WI38 (cell line): ENCODE measurements around the gene ZSWIM5.
"Not testable (repeated sequence)": the region's sequence is repeated elsewhere in the genome, so short reads cannot be mapped to it uniquely, and the experiment has no call there.

ENCODE experiments used
- H3K4me3 ChIP-seq: 2 replicates; pipeline ENCODE4 v1.5.1; 2011; ENCODE audit warnings: low read depth, mild to moderate bottlenecking, control low read depth, low read length
- CTCF ChIP-seq: IDR thresholded peaks from 2 replicates; pipeline ENCODE4 v1.5.1; 2012; ENCODE audit warnings: low read depth, mild to moderate bottlenecking, control low read depth, low read length

ZSWIM5 gene

GRCh38 chr1:45152126-45152525, 54.3 kb downstream of the ZSWIM5 start:
- no peak overlapping the region for H3K4me3 ChIP-seq
- TF ChIP-seq CTCF = no peak

GRCh38 chr1:45148209-45148825, 58.1 kb downstream of the ZSWIM5 start:
- H3K4me3 ChIP-seq = no peak overlapping the region
- TF ChIP-seq CTCF = no peak

- H3K4me3 ChIP-seq = no peak overlapping the region
- no peak for TF ChIP-seq CTCF
These were observed 59.6 kb downstream of the ZSWIM5 start for GRCh38 chr1:45146833-45147232.

GRCh38 chr1:45141247-45142003, 65.0 kb downstream of the ZSWIM5 start:
- no peak for TF ChIP-seq CTCF
- no peak overlapping the region for H3K4me3 ChIP-seq

- TF ChIP-seq CTCF = no peak
- H3K4me3 ChIP-seq = no peak overlapping the region
These were observed 69.4 kb downstream of the ZSWIM5 start for GRCh38 chr1:45136984-45137383.

- no peak for TF ChIP-seq CTCF
- H3K4me3 ChIP-seq = no peak overlapping the region
These were observed 71.1 kb downstream of the ZSWIM5 start for GRCh38 chr1:45135316-45135715.

GRCh38 chr1:45134461-45134873, 71.9 kb downstream of the ZSWIM5 start:
- no peak for TF ChIP-seq CTCF

GRCh38 chr1:45132719-45133118, 73.7 kb downstream of the ZSWIM5 start:
- not testable (repeated sequence) for H3K4me3 ChIP-seq

More at GRCh38 chr1:45134461-45134873, 71.9 kb downstream of the ZSWIM5 start:
- H3K4me3 ChIP-seq = no peak overlapping the region
